GM12801 (cell line): ENCODE measurements around the gene TMX1.

Source experiments
- TF ChIP-seq, protein P1 (sequence below): IDR thresholded peaks from one replicate; pipeline ENCODE4 v1.5.1; 2011; ENCODE audit warnings: control low read depth; ENCODE audit not compliant: insufficient read length; ENCODE audit errors: extremely low read depth

Gene TMX1, protein sequence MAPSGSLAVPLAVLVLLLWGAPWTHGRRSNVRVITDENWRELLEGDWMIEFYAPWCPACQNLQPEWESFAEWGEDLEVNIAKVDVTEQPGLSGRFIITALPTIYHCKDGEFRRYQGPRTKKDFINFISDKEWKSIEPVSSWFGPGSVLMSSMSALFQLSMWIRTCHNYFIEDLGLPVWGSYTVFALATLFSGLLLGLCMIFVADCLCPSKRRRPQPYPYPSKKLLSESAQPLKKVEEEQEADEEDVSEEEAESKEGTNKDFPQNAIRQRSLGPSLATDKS

DNA sequence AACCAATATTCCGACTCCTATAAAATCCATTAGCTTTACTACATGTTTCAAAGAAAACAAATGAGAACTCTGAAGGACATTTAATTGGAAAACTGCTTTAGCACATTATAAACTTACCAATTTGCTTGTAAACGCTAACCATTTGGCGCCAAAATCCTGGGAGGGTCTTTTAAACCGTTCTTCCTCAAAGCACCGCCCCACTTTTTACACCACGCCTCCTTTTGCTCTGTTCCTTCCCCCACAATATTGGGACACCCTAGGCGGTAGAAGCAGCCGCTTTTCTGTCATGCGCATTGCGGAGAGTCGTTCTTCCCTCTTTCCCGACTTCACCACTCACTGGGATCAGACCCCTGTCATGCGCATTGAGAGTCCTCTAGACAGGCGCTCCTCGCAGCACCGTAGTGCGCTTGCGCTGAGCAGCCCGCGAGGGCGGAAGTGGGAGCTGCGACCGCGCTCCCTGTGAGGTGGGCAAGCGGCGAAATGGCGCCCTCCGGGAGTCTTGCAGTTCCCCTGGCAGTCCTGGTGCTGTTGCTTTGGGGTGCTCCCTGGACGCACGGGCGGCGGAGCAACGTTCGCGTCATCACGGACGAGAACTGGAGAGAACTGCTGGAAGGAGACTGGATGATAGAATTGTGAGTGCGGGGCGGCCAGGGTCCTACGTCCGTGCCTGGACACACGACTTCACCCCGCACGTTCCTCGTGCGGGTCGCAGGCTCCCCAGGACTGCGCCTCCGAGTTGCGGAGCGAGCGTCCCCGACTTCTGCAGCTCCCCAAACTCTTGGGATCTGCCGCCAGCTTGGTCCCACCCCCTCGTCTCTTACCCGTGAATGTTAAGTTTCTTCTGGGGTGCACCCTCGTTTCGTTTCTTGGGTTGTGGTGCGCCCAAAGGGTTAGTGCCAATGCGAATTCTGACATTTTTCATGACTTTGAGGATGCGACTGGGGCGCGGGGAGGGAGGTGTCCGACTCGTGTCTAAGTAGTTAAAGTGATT lies at the start of gene TMX1:
TMX1 (plus strand) TSS at position 435 of the 991 bp plus-strand sequence; CDS start at position 481, 46 bp downstream.
- TF ChIP-seq, protein P1, sequence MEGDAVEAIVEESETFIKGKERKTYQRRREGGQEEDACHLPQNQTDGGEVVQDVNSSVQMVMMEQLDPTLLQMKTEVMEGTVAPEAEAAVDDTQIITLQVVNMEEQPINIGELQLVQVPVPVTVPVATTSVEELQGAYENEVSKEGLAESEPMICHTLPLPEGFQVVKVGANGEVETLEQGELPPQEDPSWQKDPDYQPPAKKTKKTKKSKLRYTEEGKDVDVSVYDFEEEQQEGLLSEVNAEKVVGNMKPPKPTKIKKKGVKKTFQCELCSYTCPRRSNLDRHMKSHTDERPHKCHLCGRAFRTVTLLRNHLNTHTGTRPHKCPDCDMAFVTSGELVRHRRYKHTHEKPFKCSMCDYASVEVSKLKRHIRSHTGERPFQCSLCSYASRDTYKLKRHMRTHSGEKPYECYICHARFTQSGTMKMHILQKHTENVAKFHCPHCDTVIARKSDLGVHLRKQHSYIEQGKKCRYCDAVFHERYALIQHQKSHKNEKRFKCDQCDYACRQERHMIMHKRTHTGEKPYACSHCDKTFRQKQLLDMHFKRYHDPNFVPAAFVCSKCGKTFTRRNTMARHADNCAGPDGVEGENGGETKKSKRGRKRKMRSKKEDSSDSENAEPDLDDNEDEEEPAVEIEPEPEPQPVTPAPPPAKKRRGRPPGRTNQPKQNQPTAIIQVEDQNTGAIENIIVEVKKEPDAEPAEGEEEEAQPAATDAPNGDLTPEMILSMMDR, result no peak

DNA sequence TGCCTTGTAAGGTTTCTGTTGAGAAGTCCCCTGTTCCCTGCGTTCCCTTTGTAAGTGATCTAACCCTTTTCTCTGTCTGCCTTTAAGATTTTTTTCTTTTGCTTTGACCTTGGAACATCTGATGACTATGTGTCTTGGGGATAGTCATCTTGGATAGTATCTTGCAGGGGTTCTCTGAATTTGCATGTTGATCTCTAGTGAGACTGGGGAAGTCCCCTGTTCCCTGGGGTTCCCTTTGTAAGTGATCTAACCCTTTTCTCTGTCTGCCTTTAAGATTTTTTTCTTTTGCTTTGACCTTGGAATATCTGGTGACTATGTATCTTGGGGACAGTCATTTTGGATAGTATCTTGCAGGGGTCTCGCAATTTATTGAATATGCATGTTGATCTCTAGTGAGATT lies 38.2 kb upstream of the TMX1 start:
- TF ChIP-seq, protein P1, result no peak

DNA sequence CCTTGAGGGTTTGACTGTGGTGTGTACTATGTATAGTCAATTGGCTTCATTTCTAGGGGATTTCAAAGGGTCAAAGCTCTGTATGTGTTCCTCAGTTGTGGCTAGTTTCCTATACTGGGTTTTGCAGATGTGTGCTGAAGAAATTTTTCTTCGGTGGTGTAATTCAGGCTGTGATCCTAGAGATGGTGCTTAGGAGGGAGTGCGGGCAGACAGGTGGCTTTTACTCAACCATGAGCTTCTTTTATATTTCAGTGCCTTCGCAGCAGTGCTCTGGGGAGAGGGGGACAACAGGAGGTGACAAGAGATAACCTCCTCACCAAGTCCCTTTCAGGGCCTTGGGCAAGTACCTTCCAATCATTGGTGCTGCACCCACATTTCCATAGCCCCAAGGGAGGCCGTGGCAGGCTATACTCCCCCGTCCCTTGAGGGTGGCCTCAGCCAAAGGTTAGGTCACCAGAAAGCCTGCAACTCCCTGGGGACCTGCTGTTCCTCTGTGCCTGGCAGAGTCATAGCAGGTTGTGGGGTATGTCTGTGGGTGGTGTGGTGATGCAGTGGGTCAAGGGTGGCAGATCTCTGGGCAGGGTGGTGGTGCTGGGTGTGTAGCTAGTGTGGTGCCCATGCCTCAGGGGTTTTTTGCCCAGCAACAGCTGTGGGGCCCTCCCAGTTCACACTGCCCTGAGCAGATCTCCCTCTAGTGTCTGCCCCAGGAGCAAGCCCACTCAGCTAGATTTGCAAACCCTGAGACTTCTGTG lies 37.0 kb upstream of the TMX1 start:
- TF ChIP-seq, protein P1, result no peak

DNA sequence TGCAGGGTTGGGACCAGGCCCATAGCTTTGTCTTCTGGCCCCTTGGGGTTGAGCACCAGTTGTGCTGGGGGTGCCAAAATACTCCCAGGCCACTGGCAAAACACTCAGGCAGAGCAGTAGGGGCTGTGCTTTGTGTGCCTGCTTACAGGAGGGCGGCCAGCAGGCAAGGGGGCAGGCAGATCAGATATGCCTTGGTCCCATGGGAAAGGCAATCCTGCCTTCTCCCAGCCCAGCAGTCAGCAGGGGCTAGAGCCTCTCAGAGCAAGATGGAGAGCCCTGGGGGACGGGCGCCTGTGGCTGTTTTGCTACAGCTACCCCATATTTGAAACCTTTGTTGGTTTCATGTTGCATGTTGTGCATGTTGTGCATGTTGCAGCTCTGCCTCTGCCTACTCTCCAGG lies 36.2 kb upstream of the TMX1 start:
- TF ChIP-seq, protein P1, result no peak

DNA sequence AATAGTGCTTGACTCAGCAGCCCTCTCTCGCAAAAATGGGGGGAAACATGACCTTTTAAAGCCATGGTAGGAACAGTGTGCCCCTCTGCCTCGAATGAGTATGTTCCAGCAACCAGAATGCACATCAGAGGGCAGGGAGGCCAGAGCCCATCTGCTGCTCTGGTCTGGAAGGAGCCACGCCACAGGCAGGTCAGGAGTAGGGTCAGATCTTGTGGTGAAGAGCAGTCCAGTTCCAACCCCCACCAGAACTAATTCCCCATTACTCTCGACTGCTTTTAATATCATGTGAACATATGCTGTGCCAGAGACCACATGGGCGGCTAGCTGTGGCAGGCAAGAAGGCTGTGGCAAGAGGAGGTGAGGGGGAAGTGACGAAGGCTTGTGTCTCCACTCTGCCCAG lies 34.6 kb upstream of the TMX1 start:
- TF ChIP-seq, protein P1, result no peak

DNA sequence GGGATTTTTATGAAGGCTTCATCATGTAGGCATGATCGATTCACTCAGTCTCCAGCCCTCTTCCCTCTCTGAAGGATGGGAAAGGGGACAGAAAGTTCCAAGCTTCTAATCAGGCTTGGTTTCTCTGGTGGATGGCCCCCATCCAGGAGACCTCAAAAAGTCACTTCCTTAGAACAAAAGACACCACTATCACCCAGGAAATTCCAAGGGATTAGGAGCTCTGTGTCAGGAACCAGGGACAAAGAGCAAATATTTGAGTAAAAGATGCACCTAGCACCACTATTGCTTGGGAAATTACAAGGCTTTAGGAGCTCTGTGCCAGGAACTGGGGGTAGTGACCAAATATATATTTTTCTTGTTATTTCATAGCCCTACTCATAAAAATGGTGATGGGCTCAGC lies 33.6 kb upstream of the TMX1 start:
- TF ChIP-seq, protein P1, result no peak

DNA sequence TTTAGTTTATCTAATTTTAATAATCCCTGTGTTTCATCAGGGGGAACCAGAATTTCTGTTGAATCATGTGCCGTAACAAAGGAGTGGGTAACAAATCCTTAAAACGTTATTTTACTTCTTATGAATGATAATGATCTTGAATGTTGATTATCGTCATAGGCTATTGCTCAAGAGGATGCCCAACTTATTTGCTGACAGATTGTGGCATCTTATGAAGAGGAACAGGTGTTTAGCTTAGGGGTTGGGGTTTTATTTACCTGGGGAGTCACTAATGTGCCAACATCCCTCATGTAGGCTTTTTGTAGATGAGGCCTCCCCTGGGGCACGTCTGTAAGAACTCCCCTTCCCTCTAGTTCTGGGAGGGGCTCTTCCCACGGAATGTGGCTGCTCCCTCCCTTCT lies 32.4 kb upstream of the TMX1 start:
- TF ChIP-seq, protein P1, result no peak
